ENCODE results near the gene ATP4A. TPM values are rescaled to one million over a fixed set of nuclear protein-coding genes. Genes with fewer than 3 reads are reported as not detected.

Gene ATP4A
- total and polyA plus RNA-seq, 7 donors: not detected

DNA sequence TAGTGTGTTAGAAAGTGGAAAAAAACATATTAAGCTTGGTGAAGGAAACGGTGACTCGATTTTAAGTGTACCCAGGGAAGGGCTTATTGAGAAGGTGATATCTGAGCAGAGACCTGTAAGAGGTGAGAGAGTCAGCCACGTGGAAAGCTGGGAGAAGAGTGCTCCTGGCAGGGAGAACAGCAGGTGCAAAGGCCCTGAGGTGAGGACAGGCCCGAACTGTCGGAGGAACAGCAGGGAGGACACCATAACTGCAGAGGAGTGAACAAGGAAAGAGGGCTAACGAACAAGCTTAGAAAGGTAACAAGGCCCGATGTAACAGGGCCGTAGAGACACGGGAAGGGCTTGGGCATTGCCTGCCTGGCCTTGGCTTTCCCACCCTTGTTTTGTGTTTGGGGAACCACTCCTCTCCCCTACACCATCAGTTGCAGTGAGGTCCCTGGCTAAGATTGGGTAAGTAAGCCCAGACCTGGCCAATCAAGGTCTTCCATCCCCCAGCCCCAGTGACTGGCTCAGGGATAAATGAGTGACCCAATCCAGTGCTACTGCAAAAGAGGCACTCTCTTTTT, 7.3 kb downstream of the ATP4A start:
- H3K27me3 ChIP-seq (ENCODE audit: insufficient read depth in 3 of 3, low read length in 2 of 3): peaks cover 0 to 32% (median 19%) of the 10 kb centered on the region in 3 donors
- H3K9me3 ChIP-seq: no peaks in the 10 kb centered on the region
- no peak overlapping the region for H3K4me3 ChIP-seq
- H3K36me3 ChIP-seq (ENCODE audit: insufficient read depth in 1 of 2, low read depth in 1 of 2): no peaks in the 10 kb centered on the region
- WGBS, 3 donors: 78 to 82% (median 80%) methylated on average over 9 of the region's 9 CpGs
- H3K4me1 ChIP-seq: no peaks in the 10 kb centered on the region
- ATAC-seq: no peak
- intact Hi-C loops (cut with DNase I): no loop called here
- TF ChIP-seq, protein P1, sequence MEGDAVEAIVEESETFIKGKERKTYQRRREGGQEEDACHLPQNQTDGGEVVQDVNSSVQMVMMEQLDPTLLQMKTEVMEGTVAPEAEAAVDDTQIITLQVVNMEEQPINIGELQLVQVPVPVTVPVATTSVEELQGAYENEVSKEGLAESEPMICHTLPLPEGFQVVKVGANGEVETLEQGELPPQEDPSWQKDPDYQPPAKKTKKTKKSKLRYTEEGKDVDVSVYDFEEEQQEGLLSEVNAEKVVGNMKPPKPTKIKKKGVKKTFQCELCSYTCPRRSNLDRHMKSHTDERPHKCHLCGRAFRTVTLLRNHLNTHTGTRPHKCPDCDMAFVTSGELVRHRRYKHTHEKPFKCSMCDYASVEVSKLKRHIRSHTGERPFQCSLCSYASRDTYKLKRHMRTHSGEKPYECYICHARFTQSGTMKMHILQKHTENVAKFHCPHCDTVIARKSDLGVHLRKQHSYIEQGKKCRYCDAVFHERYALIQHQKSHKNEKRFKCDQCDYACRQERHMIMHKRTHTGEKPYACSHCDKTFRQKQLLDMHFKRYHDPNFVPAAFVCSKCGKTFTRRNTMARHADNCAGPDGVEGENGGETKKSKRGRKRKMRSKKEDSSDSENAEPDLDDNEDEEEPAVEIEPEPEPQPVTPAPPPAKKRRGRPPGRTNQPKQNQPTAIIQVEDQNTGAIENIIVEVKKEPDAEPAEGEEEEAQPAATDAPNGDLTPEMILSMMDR (IDR thresholded peaks at IDR 0.05): no peak
- DNase-seq: no peak
- no peak overlapping the region for H3K27ac ChIP-seq

DNA sequence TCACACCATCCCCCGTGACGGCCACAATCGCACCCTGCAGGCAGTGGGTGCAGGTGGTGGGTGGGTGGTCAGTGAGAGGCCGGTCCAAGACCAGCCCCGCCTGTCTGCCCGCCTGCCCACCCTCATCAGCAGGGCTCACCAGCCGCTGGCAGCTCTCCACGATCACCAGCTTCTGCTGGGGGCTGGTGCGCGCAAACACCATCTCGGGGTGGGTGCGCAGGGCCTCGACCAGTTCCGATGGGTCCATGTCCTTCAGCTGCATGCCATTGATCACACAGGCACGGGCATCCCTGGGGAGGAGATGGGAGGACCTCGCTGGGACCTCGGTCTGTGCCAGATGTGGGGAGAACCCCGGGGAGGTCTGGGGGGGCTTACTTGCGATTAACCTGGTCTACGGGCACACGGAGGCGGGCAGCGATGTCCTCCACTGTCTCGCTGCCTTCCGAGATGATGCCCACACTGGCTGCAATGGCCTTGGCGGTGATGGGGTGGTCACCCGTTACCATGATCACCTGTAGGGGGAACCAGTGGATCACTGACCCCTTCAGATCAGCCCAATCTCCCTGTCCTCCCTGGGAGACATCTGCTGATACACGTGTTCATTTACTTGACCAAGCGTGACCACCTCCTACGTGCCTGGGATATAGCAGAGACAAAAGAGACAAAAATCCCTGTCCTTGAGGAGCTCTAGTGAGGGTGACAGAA, 8.0 kb downstream of the ATP4A start:
- Histone ChIP-seq H3K36me3 (ENCODE audit: insufficient read depth in 1 of 2, low read depth in 1 of 2) (no peaks in the 10 kb centered on the region), H3K4me3 (no peak overlapping the region), H3K4me1 (no peaks in the 10 kb centered on the region), H3K9me3 (no peaks in the 10 kb centered on the region), H3K27ac (no peak overlapping the region), H3K27me3 (ENCODE audit: insufficient read depth in 3 of 3, low read length in 2 of 3) (peaks cover 0 to 25% (median 19%) of the 10 kb centered on the region in 3 donors)
- DNase-seq (no peak), ATAC-seq (no peak)
- intact Hi-C loops (cut with DNase I): no loop called here
- TF ChIP-seq, protein P1 (IDR thresholded peaks at IDR 0.05): no peak
- 58 to 61% (median 61%) methylated on average over 30 of the region's 30 CpGs for WGBS, 3 donors

DNA sequence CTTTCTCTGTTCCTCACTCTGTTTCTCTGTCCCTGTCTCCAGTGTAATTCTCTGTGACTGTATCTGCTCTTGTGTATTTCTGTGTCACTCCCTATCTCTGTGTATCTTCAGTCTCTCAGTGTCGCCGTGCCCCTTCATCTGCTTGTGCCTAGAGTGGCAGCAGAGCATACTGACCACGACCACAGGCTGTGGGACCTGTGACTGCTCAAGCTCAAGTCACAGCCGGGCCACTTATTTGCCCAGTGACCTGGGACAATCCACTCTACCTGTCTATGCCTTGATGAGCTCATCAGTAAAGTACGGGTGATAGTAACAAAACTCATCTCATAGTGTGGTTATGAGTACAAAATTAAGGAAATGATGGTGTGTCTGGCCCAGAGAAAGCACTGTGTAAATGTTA, 9.4 kb downstream of the ATP4A start:
- intact Hi-C loops (cut with DNase I): no loop called here
- no peak for ATAC-seq

DNA sequence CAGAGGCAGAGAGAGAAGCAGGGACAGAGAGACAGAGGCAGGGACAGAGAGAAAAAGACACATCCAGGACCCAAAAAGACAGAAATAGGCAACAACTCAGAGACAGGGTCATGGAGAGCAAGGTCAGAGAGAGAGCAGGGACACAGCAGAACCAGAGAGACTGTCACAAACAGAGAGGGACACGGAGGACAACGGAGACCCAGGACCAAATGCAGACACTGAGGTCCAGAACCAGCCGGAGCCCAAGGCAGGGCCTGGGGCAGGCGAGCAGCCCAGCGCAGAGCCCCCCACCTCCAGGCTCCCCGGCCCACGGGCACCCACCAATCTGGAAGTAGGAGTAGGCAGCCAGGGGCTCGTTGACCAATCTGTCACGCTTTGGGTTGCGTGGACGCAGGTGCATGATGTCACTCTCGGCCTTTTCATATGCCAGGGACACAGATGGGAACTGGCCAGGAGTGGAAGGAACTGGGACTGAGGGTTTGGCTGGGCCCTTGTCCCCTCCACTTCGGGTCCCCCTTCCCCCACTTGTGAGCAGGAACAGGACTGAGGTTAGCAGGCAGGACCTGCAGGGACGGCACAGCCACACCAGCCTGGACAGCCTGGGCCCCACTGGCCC, 10.0 kb downstream of the ATP4A start:
- no peak overlapping the region for H3K27ac ChIP-seq
- TF ChIP-seq, protein P1 (IDR thresholded peaks at IDR 0.05): no peak
- H3K4me1 ChIP-seq: no peaks in the 10 kb centered on the region
- no peak overlapping the region for H3K4me3 ChIP-seq
- 52 to 57% (median 53%) methylated on average over 11 to 14 of the region's 14 CpGs for WGBS, 3 donors
- intact Hi-C loops (cut with DNase I): no loop called here
- H3K27me3 ChIP-seq (ENCODE audit: insufficient read depth in 3 of 3, low read length in 2 of 3): peaks cover 0 to 6% (median 5%) of the 10 kb centered on the region in 3 donors
- ATAC-seq: no peak
- no peaks in the 10 kb centered on the region for H3K36me3 ChIP-seq (ENCODE audit: insufficient read depth in 1 of 2, low read depth in 1 of 2)
- no peaks in the 10 kb centered on the region for H3K9me3 ChIP-seq
- no peak for DNase-seq

More for the DNA sequence above, 9.4 kb downstream of the ATP4A start:
- H3K4me1 ChIP-seq: no peaks in the 10 kb centered on the region
- no peaks in the 10 kb centered on the region for H3K9me3 ChIP-seq
- H3K36me3 ChIP-seq (ENCODE audit: insufficient read depth in 1 of 2, low read depth in 1 of 2): no peaks in the 10 kb centered on the region
- 66 to 72% (median 71%) methylated on average over 5 of the region's 5 CpGs for WGBS, 3 donors
- H3K4me3 ChIP-seq: no peak overlapping the region
- H3K27me3 ChIP-seq (ENCODE audit: insufficient read depth in 3 of 3, low read length in 2 of 3): peaks cover 0 to 12% (median 11%) of the 10 kb centered on the region in 3 donors
- DNase-seq: no peak
- no peak overlapping the region for H3K27ac ChIP-seq
- TF ChIP-seq, protein P1 (IDR thresholded peaks at IDR 0.05): no peak
